Sigmoid colon (tissue), 7 donors: ENCODE data around the gene GPR55. TPM values are rescaled to one million over a fixed set of nuclear protein-coding genes. Genes with fewer than 3 reads are reported as not detected.

Experiments used
- DNase-seq: peaks from one replicate; pipeline ENCODE4 v3.0.0-alpha.2; 2019
- H3K27ac ChIP-seq, 4 donors: fragments of 200-600 bp; sonication (generic); one replicate each; pipeline ENCODE4 v1.5.1; 2016 to 2019; ENCODE audit warnings: mild to moderate bottlenecking in 1 of 4
- H3K27me3 ChIP-seq, 3 donors: fragments of 200-600 bp; sonication (generic); one replicate each; pipeline ENCODE4 v1.5.1; 2019; ENCODE audit warnings: mild to moderate bottlenecking in 1 of 3
- H3K36me3 ChIP-seq, 4 donors: fragments of 200-600 bp; sonication (generic); one replicate each; pipeline ENCODE4 v1.5.1; 2016 to 2019
- H3K4me1 ChIP-seq, 4 donors: fragments of 200-600 bp; sonication (generic); one replicate each; pipeline ENCODE4 v1.5.1; 2017 to 2019
- H3K4me3 ChIP-seq, 4 donors: fragments of 200-600 bp; sonication (generic); one replicate each; pipeline ENCODE4 v1.5.1; 2017 to 2019; ENCODE audit warnings: mild to moderate bottlenecking in 2 of 4, moderate library complexity in 1 of 4
- H3K9me3 ChIP-seq, 4 donors: fragments of 200-600 bp in 3 of 4; sonication (generic) in 3 of 4; one replicate each; pipeline versions ENCODE4 v1.5.1 to v1.6.1; 2013 to 2019
- CTCF ChIP-seq, 4 experiments: fragments of 450-650 bp in 3 of 4; fragments of 200-600 bp in 1 of 4; IDR thresholded peaks; one replicate each; pipeline ENCODE4 v1.5.1; 2016 to 2019; ENCODE audit warnings: antibody characterized with exemption in 4 of 4, mild to moderate bottlenecking in 3 of 4, moderate library complexity in 2 of 4
- EP300 ChIP-seq, 4 donors: sonication (generic); formaldehyde crosslinking; IDR thresholded peaks; one replicate each; pipeline ENCODE4 v1.6.1; 2017; ENCODE audit warnings: antibody characterized with exemption in 4 of 4
- POLR2A ChIP-seq, 2 donors: fragments of 450-650 bp; IDR thresholded peaks; one replicate each; pipeline ENCODE4 v1.6.1; 2016; ENCODE audit warnings: antibody characterized with exemption in 2 of 2, mild to moderate bottlenecking in 2 of 2, moderate library complexity in 2 of 2
- POLR2AphosphoS5 ChIP-seq, 4 donors: sonication (generic); formaldehyde crosslinking; IDR thresholded peaks; one replicate each; pipeline ENCODE4 v1.6.1; 2017; ENCODE audit warnings: antibody characterized with exemption in 4 of 4
- WGBS, 2 donors: extraction: QIAGEN DNeasy Blood & Tissue Kit; methylation state at CpG; one replicate each; pipeline ENCODE4 v1.1.7; 2013; 5-methylcytosine and 5-hydroxymethylcytosine counted together
- intact Hi-C: fragments of 100-400 bp; cut with DNase I; formaldehyde crosslinking; loops from one replicate; pipeline ENCODE4 v1.15.1; 2023
- polyA plus RNA-seq, 3 donors: library from polyadenylated mRNA; stranded (reverse); fragments of 200-250 nt; gene quantifications; one replicate each; pipeline ENCODE4 v1.2.3, GENCODE V29; 2013
- total RNA-seq, 4 donors: library from RNA; depleted of rRNA; stranded (reverse); fragments of >200 nt; gene quantifications; one replicate each; pipeline ENCODE4 v1.1.0, GENCODE V29; 2016
- donor health status: healthy with polysubstance abuse.
- donor health status: Bipolar disorder and iron deficiency.
- donor health status: healthy.

Gene GPR55
- total and polyA plus RNA-seq, 7 donors, result 0.23 to 1.4 TPM; not detected in 5

GRCh38 chr2:230898016-230898712 is 26.9 kb downstream of the GPR55 start:
- Histone ChIP-seq H3K27me3 (no peaks in the 10 kb centered on the region), H3K27ac (no peak overlapping the region), H3K4me1 (no peaks in the 10 kb centered on the region), H3K4me3 (no peak overlapping the region), H3K9me3 (no peaks in the 10 kb centered on the region), H3K36me3 (no peaks in the 10 kb centered on the region)
- 94 to 95% methylated on average over 13 of the region's 13 CpGs for WGBS, 2 donors
- TF ChIP-seq EP300 (IDR thresholded peaks at IDR 0.05) (no peak), POLR2AphosphoS5 (IDR thresholded peaks at IDR 0.05) (no peak), CTCF (IDR thresholded peaks at IDR 0.05) (no peak), POLR2A (IDR thresholded peaks at IDR 0.05) (no peak)
- peak; percentile 25 for DNase-seq
- intact Hi-C loops, result no loop called here

- 76 to 83% methylated on average over 19 of the region's 19 CpGs for whole genome bisulfite sequencing, 2 donors
- Histone ChIP-seq H3K4me3 (no peak overlapping the region), H3K27ac (no peak overlapping the region), H3K27me3 (no peaks in the 10 kb centered on the region), H3K36me3 (no peaks in the 10 kb centered on the region), H3K4me1 (no peaks in the 10 kb centered on the region), H3K9me3 (no peaks in the 10 kb centered on the region)
- no peak for TF ChIP-seq CTCF (IDR thresholded peaks at IDR 0.05)
- no peak for TF ChIP-seq EP300 (IDR thresholded peaks at IDR 0.05)
- no peak for TF ChIP-seq POLR2AphosphoS5 (IDR thresholded peaks at IDR 0.05)
- no peak for TF ChIP-seq POLR2A (IDR thresholded peaks at IDR 0.05)
- intact Hi-C loops, result no loop called here
- peak; percentile 37 for DNase-seq
Observed at GRCh38 chr2:230896346-230897115, 28.5 kb downstream of the GPR55 start.

GRCh38 chr2:230895536-230896345 is 29.3 kb downstream of the GPR55 start:
- intact Hi-C loops, result no loop called here
- TF ChIP-seq CTCF (IDR thresholded peaks at IDR 0.05), result no peak
- no peak for TF ChIP-seq POLR2AphosphoS5 (IDR thresholded peaks at IDR 0.05)
- TF ChIP-seq EP300 (IDR thresholded peaks at IDR 0.05), result no peak
- TF ChIP-seq POLR2A (IDR thresholded peaks at IDR 0.05), result no peak
- Histone ChIP-seq H3K9me3 (no peaks in the 10 kb centered on the region), H3K27ac (no peak overlapping the region), H3K27me3 (no peaks in the 10 kb centered on the region), H3K4me3 (no peak overlapping the region), H3K4me1 (no peaks in the 10 kb centered on the region), H3K36me3 (no peaks in the 10 kb centered on the region)
- 14 to 59% methylated on average over 6 of the region's 6 CpGs for WGBS, 2 donors
- peak; percentile 46 for DNase-seq

GRCh38 chr2:230893841-230894781 is 30.9 kb downstream of the GPR55 start:
- DNase-seq, result peak; percentile 52

More at GRCh38 chr2:230893841-230894781, 30.9 kb downstream of the GPR55 start:
- no peak overlapping the region for H3K4me3 ChIP-seq
- no peak overlapping the region for H3K27ac ChIP-seq
- H3K4me1 ChIP-seq, result no peaks in the 10 kb centered on the region
- WGBS, 2 donors, result 59 to 82% methylated on average over 19 of the region's 19 CpGs
- H3K9me3 ChIP-seq, result no peaks in the 10 kb centered on the region
- no peaks in the 10 kb centered on the region for H3K27me3 ChIP-seq
- intact Hi-C loops, result no loop called here
- H3K36me3 ChIP-seq, result no peaks in the 10 kb centered on the region
- TF ChIP-seq CTCF (IDR thresholded peaks at IDR 0.05) (no peak), POLR2A (IDR thresholded peaks at IDR 0.05) (no peak), POLR2AphosphoS5 (IDR thresholded peaks at IDR 0.05) (no peak), EP300 (IDR thresholded peaks at IDR 0.05) (no peak)
